LoVo (cell line): Measurements from ENCODE around the gene UTP14C.
A peak's percentile ranks its signal among the peaks of the same experiment; 100 is the strongest.
"Not testable (repeated sequence)": the region's sequence is repeated elsewhere in the genome, so short reads cannot be mapped to it uniquely, and the experiment has no call there.

Experiments used
- DNase-seq: peaks from one replicate; pipeline ENCODE4 v3.0.0-alpha.2; 2016; ENCODE audit warnings: low spot score

Gene UTP14C, protein sequence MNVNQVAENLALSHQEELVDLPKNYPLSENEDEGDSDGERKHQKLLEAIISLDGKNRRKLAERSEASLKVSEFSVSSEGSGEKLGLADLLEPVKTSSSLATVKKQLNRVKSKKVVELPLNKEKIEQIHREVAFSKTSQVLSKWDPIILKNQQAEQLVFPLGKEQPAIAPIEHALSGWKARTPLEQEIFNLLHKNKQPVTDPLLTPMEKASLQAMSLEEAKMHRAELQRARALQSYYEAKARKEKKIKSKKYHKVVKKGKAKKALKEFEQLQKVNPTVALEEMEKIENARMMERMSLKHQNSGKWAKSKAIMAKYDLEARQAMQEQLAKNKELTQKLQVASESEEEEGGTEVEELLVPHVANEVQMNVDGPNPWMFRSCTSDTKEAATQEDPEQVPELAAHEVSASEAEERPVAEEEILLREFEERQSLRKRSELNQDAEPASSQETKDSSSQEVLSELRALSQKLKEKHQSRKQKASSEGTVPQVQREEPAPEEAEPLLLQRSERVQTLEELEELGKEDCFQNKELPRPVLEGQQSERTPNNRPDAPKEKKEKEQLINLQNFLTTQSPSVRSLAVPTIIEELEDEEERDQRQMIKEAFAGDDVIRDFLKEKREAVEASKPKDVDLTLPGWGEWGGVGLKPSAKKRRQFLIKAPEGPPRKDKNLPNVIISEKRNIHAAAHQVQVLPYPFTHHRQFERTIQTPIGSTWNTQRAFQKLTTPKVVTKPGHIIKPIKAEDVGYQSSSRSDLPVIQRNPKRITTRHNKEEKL

DNA sequence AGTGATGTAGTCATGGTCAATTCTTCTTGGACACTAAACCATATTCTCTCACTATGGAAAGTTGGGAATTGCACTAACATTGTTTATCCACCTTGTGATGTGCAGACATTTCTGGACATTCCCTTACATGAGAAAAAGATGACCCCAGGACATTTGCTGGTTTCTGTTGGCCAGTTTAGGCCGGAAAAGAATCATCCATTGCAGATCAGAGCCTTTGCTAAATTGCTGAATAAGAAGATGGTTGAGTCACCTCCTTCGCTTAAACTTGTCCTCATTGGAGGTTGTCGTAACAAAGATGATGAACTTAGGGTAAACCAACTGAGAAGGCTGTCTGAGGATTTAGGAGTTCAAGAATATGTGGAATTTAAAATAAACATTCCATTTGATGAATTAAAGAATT lies at the start of gene UTP14C:
Gene UTP14C (plus strand): TSS at position 211 of the 400 bp plus-strand sequence. CDS start 4,114 bp downstream, outside the sequence.
- DNase-seq: no peak

DNA sequence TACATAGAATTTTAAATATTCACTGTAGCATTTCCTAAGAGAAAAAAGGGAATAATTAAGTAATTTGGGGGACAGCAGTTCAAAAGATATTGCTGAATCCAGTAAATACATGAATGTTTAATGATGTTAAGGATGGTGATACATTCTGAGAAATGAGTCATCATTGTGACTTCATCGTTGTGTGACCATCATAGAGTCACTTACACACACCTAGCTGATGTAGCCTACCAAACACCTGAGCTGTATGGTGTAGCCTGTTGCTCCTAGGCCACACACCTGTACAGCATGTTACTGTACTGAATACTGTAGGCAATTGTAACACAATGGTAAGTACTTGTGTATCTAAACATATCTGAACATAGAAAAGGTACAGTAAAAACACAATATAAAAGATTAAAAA lies 48.1 kb upstream of the UTP14C start:
- DNase-seq: no peak

DNA sequence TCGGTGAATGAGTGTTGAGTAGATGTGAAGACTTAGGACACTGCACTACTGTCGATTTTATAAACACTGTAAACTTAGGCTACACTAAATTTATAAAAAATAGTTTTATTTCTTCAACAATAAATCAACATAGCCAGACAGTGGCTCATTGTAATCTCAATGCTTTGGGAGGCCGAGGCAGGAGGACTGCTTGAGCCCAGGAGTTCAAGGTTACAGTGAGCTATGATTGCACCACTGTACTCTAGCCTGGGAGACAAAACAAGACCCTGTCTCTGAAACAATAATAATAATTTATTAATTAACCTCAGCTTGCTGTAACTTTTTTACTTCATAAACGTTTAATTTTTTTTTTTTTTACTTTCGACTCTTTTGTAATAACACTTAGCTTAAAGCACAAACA lies 47.6 kb upstream of the UTP14C start:
- DNase-seq: no peak

DNA sequence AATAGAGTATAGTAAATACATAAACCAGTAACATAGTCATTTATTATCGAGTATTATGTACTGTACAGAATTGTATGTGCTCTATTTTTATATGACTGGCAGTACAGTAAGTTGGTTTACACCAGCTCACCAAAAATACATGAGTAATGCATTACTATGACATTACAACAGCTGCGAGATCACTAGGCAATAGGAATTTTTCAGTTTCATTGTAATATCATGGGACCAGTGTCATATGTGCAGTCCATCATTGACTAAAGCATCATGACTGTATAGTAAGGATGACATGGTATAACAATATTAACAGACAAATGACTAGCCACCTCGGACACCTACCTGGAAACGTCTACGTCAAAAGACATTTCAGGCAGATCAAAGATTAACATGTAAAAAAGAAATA lies 46.9 kb upstream of the UTP14C start:
- no peak for DNase-seq

DNA sequence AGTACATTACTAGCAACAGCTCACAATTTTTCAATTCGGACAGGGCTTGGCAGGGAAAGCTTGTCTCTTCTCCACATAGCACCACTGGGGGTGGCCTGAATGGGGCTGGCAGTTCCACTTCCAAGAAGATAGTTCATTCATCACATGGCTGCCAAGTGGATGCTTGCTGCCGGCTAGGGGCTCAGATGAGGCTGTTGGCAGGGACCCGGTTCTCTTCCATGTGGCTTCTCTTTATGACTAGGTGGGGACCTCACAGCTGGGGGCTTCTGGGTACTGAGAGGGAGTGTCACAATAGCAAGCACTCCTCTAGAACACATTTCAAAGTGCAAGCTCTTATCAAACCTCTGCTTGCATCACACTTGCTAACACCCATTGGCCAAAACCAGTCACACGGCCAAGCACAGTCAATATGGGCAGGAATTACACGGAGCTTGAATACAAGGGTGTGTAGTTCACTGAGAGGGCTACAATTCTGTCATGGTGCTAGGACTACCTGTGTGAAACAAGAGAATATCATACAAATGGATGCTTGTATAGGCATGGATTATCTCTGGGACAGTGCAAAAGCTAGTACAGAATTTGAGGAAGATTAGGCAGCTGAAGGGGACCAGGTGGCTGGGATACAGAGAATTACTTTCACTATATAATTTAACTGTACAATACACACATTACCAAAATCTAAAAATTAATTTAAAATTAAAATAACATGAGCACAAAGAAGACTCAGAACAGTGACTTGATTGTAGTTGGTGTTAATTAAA lies 45.5 kb upstream of the UTP14C start:
- DNase-seq: peak; percentile 14

DNA sequence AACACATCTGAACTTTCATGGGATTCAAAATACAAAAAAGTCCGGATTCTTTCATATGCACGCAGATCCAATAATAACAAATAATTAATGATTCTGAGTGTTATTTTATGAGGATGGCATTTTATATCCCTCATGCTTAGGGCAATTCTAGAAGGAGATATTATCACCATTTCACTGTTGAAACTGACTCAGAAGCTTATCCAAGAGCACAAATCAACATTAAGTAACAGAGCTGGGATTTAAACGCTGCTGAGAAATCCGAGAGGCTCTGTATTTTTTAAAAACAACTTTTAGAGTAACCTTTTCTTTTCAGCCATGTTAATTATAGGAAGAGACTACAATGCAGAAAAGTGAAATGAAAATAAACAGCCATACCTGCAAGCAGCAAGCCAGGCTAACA lies 43.6 kb upstream of the UTP14C start:
- DNase-seq: no peak

DNA sequence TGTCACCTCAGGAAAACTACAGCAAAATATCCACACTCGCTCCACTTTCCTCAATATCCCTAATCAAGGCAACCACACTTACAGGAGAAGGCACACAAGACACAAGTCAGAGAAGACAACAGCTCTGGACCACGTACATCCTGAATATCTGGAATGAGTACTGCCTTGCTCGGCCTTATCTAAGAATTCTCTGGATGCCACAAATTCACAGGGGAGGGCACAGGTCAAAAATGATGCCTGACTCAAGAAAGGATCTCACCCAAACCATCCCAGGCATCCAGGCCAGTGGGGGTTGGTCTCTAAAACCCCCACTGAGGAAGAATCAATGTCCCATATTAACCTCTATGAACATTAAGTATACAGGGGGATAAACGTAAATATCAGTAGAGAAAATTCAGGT lies 43.1 kb upstream of the UTP14C start:
- no peak for DNase-seq

DNA sequence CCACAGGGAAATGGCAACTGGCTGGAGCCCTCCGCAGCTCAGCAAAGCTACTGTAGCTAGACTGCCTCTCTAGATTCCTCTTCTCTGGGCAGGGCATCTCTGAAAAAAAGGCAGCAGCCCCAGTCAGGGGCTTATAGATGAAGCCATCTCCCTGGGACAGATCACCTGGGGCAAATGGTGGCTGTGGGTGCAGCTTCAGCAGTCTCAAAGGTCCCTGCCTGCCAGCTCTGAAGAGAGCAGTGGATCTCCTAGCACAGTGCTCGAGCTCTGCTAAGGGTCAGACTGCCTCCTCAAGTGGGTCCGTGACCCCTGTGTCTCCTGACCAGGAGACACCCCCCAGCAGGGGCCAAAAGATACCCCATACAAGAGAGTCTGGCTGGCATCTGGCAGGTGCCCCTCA lies 41.2 kb upstream of the UTP14C start:
- DNase-seq: not testable (repeated sequence)

DNA sequence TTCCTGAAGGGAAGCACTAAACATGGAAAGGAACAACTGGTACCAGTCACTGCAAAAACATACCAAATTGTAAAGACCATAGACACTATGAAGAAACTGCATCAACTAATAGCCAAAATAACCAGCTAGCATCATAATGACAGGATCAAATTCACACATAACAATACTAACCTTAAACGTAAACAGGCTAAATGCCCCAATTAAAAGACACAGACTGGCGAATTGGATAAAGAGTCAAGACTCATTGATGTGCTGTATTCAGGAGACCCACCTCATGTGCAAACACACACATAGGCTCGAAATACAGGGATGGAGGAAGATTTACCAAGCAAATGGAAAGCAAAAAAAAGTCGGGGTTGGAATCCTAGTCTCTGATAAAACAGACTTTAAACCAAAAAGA lies 39.6 kb upstream of the UTP14C start:
- not testable (repeated sequence) for DNase-seq

DNA sequence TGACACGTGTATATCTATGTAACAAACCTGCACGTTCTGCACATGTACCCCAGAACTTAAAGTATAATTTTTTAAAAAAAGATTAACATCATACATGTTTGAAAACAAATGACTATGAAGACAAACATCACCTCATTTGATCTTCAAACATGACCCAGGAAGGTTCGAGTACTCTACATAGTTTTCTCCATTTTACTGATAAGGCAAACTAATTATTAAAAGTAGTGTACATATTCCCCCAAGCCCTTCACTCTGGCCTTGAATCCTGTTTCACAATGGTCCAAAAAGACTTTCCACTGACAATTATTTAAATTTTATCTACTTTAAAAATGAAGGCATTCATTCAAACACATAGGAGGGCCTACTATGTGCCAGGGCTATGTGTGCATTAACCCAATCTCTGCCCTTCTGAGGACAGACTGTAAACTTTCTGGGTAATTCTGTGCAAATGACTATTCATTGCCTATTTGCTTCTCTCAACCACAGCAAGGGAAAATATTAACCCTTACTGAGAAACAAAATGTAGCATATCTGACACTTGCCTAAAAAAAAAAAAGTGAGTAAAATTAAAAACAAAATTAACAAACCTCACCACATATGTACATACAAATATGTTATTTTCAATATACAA lies 35.4 kb upstream of the UTP14C start:
- DNase-seq: no peak

DNA sequence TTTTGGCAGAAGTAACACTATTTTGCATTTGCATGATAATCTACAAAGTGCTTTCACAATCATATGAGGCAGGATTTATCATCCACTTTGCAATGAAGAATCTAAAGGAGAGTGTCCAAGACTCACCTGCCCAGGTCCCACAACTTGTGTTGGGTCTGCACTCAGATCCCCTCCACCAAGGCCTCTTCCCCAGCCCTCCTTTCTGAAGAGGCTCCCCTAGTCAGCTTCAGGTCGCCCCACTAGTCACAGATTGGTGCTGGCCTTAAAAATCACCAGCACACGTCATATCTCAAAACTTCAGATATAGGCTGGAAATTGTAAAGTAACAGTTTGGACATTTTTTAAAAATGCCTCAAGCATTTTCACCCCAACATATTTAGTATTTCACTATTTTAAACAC lies 30.8 kb upstream of the UTP14C start:
- no peak for DNase-seq

DNA sequence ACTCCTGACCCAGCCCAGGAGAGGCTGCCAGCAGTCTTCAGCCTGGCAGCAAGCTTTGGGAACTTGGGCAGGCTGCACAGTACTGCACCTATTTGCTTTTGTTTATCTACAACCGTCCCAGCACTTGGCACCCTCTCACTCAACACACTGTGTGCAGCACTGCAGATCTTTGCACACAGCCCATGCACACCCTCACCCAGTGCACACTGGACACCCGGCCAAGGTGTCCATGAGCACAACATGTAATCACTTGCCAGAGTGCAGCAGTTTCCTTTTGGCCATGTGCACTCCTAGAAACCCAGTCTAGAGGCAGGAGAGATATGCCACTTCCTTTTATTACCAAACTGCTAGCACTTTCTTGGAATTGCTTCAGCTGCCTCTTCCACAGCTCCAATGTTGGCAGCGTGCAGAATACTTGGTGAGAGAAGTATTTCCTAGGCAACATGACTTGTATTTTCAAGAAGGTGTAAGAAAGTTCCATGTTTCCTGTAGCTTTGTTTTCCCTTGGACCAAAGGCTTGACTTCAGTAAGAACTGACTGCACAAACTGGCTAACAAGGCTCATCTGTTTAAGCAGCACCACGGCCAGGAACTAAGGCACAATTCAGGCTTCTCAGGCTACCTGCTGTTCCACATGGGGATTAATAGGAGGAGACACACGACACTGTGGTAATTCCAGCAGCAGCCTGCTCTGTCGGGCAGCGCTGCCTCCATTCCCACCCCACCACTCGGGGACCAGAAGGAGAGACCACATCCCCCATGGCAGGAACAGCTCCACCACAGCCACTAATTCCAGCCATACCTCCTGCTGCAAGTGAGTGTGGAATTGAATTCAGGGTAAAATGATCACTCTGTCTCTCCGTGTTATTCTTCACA lies 28.6 kb upstream of the UTP14C start:
- DNase-seq: no peak

DNA sequence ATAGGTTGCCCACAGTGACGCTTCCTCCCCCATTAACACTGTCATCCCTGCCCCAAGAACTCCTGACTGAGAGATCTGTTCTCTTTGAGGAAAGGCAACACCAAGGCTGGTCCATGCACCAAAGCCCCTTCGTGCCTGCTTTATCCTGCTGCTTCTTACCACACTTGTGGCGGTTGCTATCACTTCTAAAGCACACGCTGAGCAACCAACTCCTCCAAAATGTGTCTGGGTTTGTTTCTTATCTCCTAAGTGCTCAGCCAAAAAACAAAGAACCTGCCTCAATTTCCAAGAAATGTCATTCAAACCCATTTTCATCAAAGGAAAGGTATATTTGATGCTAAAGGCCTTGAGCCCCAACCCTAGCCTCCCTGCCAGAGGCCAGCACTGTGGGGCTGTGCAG lies 27.9 kb upstream of the UTP14C start:
- DNase-seq: no peak

DNA sequence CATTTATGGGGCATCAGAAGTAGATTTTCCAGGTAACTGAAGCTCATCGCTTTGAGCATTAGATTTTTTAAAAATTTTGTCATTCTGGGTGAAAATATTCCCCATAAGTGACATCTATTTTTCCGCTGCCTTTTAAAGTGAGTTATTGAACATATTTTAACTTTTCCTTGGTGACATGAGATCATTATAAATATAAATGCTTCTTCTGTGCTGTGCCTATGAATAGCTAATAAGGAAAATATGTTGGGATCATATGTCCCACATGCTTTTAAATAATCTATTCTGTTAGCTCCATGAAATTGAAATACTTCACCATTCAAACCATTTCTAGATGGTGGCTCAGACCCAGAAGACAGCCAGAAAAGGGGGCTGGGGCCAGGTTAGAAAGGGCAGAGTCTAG lies 27.3 kb upstream of the UTP14C start:
- DNase-seq: no peak

DNA sequence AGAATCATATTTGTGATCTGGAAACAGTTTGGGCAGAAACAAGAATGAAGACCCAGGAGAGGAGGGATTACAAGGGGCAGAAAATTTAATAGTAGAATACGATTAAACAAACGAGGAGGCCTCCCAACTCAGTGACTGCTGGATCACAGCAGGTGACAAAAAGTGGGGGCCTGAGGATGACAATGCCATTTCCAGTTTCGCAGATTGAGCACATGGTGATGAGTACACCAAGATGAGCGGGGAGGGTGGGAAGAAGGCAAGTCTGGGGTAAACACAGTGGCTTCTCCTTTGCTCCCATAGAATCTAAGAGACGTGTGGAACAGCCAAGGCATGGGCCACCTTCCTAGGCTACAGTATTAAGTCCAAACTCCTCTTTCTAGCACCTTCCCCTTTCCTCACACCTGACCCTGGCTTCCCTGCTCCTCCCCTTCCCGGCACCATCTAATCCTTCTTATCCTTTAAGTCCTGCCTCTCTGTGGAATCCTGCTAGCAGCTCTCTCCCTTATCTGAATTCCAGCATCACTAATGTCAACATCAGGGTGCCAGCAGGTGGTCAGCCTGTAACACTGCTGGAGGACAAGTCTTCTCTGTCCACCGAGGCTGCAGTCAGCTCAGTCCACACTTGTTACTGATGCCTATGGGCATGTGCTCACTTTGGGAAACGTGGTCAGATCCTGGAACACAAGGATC lies 26.7 kb upstream of the UTP14C start:
- DNase-seq: peak; percentile 22

DNA sequence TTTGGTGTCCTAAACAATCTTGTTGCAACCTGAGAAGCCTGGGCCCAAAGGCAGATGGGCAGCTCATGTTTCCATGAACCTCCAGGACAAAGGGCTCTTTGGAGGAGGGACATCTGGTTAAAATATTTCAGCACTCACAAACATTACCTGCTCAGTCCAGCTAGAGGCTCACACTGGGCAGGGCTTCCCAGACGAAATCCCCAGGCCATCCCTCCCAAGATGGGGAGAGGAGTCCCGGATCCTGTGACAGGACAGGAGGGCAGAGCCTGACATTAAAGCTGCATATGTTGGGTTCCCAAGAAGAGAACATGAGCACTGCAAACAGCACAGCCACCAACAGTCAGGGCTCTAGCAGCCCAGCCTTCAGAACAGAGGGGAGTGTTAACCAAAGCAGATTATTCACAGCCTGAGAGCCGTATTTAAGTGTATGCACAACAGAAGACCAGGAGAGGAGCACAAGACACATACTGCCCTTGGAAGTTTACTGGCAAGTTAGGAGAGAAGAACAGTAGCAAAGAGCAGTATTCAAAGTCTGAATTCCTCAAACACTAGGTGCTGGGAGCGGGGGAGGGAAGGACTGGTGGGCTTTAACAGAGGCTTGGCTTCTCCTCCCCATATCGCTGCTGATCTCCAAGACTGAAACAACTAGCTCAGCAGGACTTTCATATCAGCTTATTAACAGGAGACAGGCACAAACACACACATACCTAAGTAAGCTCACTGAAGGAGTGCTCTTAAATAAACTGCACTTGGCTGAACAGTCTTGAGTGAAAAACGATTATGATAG lies 25.6 kb upstream of the UTP14C start:
- DNase-seq: no peak

DNA sequence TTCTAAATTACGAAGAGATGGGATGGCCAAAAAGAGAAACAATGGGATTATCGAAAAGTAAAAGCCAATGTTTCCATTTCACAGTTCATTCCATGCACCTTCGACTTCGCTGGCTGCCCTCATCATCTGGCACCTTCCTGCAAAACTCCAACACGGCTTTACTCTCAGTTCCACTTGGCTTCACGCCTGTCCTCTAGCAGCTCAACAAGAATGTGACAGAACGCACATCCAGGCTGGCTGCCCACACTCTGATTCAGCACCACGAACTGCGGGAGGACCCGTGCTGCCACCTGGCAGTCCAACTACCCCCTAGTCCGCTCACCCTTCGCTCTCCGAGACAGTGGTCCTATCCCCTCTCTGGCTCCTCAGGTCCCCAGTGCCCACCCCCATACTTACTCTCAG lies 25.0 kb upstream of the UTP14C start:
- no peak for DNase-seq

DNA sequence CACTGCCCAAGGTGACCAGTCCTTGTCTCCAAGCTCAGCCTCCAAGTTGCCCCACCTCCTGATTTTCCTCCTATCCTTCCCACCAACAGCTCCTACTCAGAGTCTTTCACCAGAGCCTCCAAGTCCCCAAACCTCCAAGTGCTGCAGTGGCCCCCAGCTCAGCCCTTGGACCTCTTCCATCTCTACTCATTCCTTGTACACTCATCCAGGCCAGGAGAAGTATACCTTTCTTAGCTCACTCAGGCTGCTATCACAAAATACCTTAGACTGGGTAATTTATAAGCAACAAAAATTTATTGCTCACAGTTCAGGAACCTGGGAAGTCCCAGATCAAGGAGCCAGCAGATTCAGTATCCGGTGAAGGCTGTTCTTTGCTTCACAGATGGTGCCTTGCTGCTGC lies 24.6 kb upstream of the UTP14C start:
- no peak for DNase-seq

DNA sequence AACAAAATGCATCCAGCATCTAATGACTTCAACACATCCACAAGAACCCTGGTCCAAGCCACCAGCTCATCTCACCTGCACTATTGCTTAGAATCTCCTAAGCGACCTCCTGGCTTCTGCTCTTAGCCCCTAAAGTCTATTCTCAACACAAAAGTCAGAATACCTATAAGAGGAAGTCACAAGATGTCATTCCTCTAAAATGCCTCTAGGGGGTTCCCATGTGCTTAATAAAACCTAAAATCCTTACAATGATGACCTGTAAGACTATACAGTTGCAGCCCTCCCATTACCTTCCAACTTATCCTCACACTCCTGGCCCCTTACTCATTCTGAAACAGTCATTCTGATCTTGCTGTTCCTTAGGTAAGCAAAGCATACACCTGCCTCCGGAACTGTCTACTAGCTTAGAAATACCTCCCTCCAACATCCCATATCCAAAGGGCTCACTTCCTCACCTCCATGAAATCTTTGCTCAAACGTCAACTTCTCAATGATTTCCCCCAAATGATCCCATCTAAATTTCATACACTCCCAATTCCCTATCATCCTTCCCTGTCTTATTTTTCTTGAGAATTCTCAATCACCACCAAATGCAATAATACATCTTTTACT lies 23.3 kb upstream of the UTP14C start:
- DNase-seq: peak; percentile 60
